HEK293 (cell line): Measurements from ENCODE around the gene TXN2.

Experiments
- CTCF ChIA-PET: fragments of 350-600 bp; formaldehyde crosslinking; extraction: SDS; loops from one replicate; lab custom pipeline; 2021; ENCODE audit warnings: antibody characterized with exemption; lab: Yijun Ruan, JAX
- POLR2A ChIA-PET: fragments of 300-600 bp; formaldehyde crosslinking; extraction: SDS; loops from one replicate; lab custom pipeline; 2020; ENCODE audit warnings: antibody characterized with exemption, inconsistent platforms; lab: Yijun Ruan, JAX
- H3K27ac ChIP-seq: fragments of 200-500 bp; sonication (Bioruptor generic); 2 replicates; pipeline ENCODE4 v1.5.1; 2014; ENCODE audit warnings: low read depth, low read length, control low read depth, inconsistent platforms; ENCODE audit errors: extremely low read depth
- H3K36me3 ChIP-seq, 2 experiments: fragments of 200-500 bp in 1 of 2; sonication (Bioruptor generic) in 1 of 2; 1 replicate in 1 of 2; 2 replicates in 1 of 2; pipeline ENCODE4 v1.5.1; 2014 to 2017; ENCODE audit warnings: inconsistent platforms in 2 of 2, low read length in 2 of 2; ENCODE audit not compliant: control insufficient read depth in 2 of 2, insufficient read depth in 1 of 2
- H3K4me1 ChIP-seq: fragments of 200-500 bp; sonication (Bioruptor generic); 2 replicates; pipeline ENCODE4 v1.5.1; 2014; ENCODE audit warnings: mild to moderate bottlenecking, low read length, inconsistent platforms; ENCODE audit not compliant: control insufficient read depth, insufficient read depth
- H3K4me3 ChIP-seq: 2 replicates; pipeline ENCODE4 v1.5.1; 2011; ENCODE audit warnings: low read depth, mild to moderate bottlenecking, control low read depth, low read length, moderate library complexity
- H3K9me3 ChIP-seq: fragments of 200-500 bp; sonication (Bioruptor generic); 2 replicates; pipeline ENCODE4 v1.5.1; 2014; ENCODE audit warnings: low read depth, low read length, inconsistent platforms; ENCODE audit not compliant: control insufficient read depth, insufficient read depth
- IKZF3 ChIP-seq: fragments of 450-650 bp; IDR thresholded peaks from 2 replicates; pipeline ENCODE4 v1.5.0; 2018; ENCODE audit warnings: missing biosample characterization, mild to moderate bottlenecking, missing genetic modification characterization, moderate library complexity
- PRDM2 ChIP-seq: fragments of 450-650 bp; formaldehyde crosslinking; IDR thresholded peaks from 2 replicates; pipeline ENCODE4 v1.5.1; 2016; ENCODE audit warnings: missing biosample characterization, missing genetic modification characterization, borderline replicate concordance
- ZBTB48 ChIP-seq: fragments of 450-650 bp; formaldehyde crosslinking; IDR thresholded peaks from 2 replicates; pipeline ENCODE4 v1.5.1; 2016; ENCODE audit warnings: missing biosample characterization, missing genetic modification characterization
- ZBTB7A ChIP-seq: fragments of 450-650 bp; formaldehyde crosslinking; IDR thresholded peaks from 2 replicates; pipeline ENCODE4 v1.5.1; 2016; ENCODE audit warnings: low read depth, missing biosample characterization, missing genetic modification characterization
- ZFP69B ChIP-seq: fragments of 450-650 bp; formaldehyde crosslinking; IDR thresholded peaks from 2 replicates; pipeline ENCODE4 v1.5.1; 2016; ENCODE audit warnings: missing biosample characterization, missing genetic modification characterization
- ZNF10 ChIP-seq: fragments of 450-650 bp; formaldehyde crosslinking; IDR thresholded peaks from 2 replicates; pipeline ENCODE4 v1.5.1; 2017; ENCODE audit warnings: missing biosample characterization, missing genetic modification characterization
- ZNF133 ChIP-seq: fragments of 450-650 bp; formaldehyde crosslinking; IDR thresholded peaks from 2 replicates; pipeline ENCODE4 v1.5.1; 2016; ENCODE audit warnings: missing biosample characterization, missing genetic modification characterization
- ZNF140 ChIP-seq: fragments of 450-650 bp; formaldehyde crosslinking; IDR thresholded peaks from 2 replicates; pipeline ENCODE4 v1.5.1; 2016; ENCODE audit warnings: missing biosample characterization, missing genetic modification characterization
- ZNF148 ChIP-seq: fragments of 450-650 bp; formaldehyde crosslinking; IDR thresholded peaks from 2 replicates; pipeline ENCODE4 v1.5.0; 2017; ENCODE audit warnings: missing biosample characterization, missing genetic modification characterization, borderline replicate concordance
- ZNF169 ChIP-seq: fragments of 450-650 bp; formaldehyde crosslinking; IDR thresholded peaks from 2 replicates; pipeline ENCODE4 v1.5.1; 2016; ENCODE audit warnings: missing biosample characterization, missing genetic modification characterization
- ZNF354C ChIP-seq: fragments of 450-650 bp; formaldehyde crosslinking; IDR thresholded peaks from 2 replicates; pipeline ENCODE4 v1.5.1; 2016; ENCODE audit warnings: missing biosample characterization, missing genetic modification characterization, low read depth, borderline replicate concordance
- ZNF426 ChIP-seq: fragments of 450-650 bp; formaldehyde crosslinking; IDR thresholded peaks from 2 replicates; pipeline ENCODE4 v1.5.1; 2017; ENCODE audit warnings: missing biosample characterization, missing genetic modification characterization, mild to moderate bottlenecking, inconsistent platforms, moderate library complexity
- ZNF501 ChIP-seq: fragments of 450-650 bp; formaldehyde crosslinking; IDR thresholded peaks from 2 replicates; pipeline ENCODE4 v1.5.1; 2016; ENCODE audit warnings: missing biosample characterization, missing genetic modification characterization
- ZNF521 ChIP-seq: fragments of 450-650 bp; formaldehyde crosslinking; IDR thresholded peaks from 2 replicates; pipeline ENCODE4 v1.5.1; 2017; ENCODE audit warnings: missing biosample characterization, mild to moderate bottlenecking, missing genetic modification characterization
- ZNF626 ChIP-seq: fragments of 450-650 bp; sonication (Bioruptor Pico); formaldehyde crosslinking; IDR thresholded peaks from 2 replicates; pipeline ENCODE4 v1.5.1; 2018; ENCODE audit warnings: missing biosample characterization, missing genetic modification characterization, inconsistent platforms
- ZNF664 ChIP-seq: fragments of 450-650 bp; formaldehyde crosslinking; IDR thresholded peaks from 2 replicates; pipeline ENCODE4 v1.5.1; 2016; ENCODE audit warnings: missing biosample characterization, missing genetic modification characterization
- ZNF768 ChIP-seq: fragments of 450-650 bp; formaldehyde crosslinking; IDR thresholded peaks from 2 replicates; pipeline ENCODE4 v1.5.1; 2018; ENCODE audit warnings: missing biosample characterization, mild to moderate bottlenecking, missing genetic modification characterization
- ZNF830 ChIP-seq: fragments of 450-650 bp; IDR thresholded peaks from 2 replicates; pipeline ENCODE4 v1.5.0; 2018; ENCODE audit warnings: missing biosample characterization, missing genetic modification characterization, low read depth, mild to moderate bottlenecking, moderate library complexity

The TXN2 gene

GRCh38 chr22:36514766-36515165 is 33.3 kb upstream of the TXN2 start:
- POLR2A ChIA-PET, result interaction anchor here (1.4 kb wide), 2 partner anchors 8 to 15 kb away, joined by 4 to 6 read pairs; partner anchors contain the start of gene FOXRED2

More at GRCh38 chr22:36514766-36515165, 33.3 kb upstream of the TXN2 start:
- CTCF ChIA-PET, result interaction anchor here (0.7 kb wide), 1 partner anchor 28 kb away, joined by 3 read pairs; no protein-coding TSS in a partner anchor
- Histone ChIP-seq H3K36me3 (peaks cover 77 to 95% of the 10 kb centered on the region in 2 experiments), H3K27ac (no peak overlapping the region), H3K9me3 (no peaks in the 10 kb centered on the region)
- TF ChIP-seq ZNF169 (tag by site-specific recombination) (no peak), ZNF626 (tag by site-specific recombination) (no peak), ZNF521 (tag by site-specific recombination) (no peak), ZNF140 (tag by site-specific recombination) (no peak), ZBTB48 (tag by site-specific recombination) (no peak), ZNF354C (no peak), ZNF10 (tag by site-specific recombination) (no peak), ZNF148 (tag by site-specific recombination) (no peak), ZNF830 (tag by site-specific recombination) (no peak), ZBTB7A (tag by site-specific recombination) (no peak), ZNF426 (tag by site-specific recombination) (no peak), ZFP69B (no peak), PRDM2 (tag by site-specific recombination) (no peak), ZNF133 (tag by site-specific recombination) (no peak), IKZF3 (tag by site-specific recombination) (no peak), ZNF664 (no peak), ZNF501 (tag by site-specific recombination) (no peak), ZNF768 (tag by site-specific recombination) (no peak)
- TF ChIP-seq, all 188 proteins: peak for 0
- Histone ChIP-seq H3K4me1 (no peaks in the 10 kb centered on the region), H3K4me3 (no peak overlapping the region)
